NT2/D1 (cell line): Measurements from ENCODE around the gene MYH9.

Experiments
- SUZ12 ChIP-seq: IDR thresholded peaks from 2 replicates; pipeline ENCODE4 v1.6.1; 2011; ENCODE audit not compliant: insufficient read length, insufficient read depth; ENCODE audit errors: extremely low read depth
- ZNF274 ChIP-seq: IDR thresholded peaks from 2 replicates; pipeline ENCODE4 v1.6.1; 2011; ENCODE audit warnings: mild to moderate bottlenecking, low read depth, low read length

DNA sequence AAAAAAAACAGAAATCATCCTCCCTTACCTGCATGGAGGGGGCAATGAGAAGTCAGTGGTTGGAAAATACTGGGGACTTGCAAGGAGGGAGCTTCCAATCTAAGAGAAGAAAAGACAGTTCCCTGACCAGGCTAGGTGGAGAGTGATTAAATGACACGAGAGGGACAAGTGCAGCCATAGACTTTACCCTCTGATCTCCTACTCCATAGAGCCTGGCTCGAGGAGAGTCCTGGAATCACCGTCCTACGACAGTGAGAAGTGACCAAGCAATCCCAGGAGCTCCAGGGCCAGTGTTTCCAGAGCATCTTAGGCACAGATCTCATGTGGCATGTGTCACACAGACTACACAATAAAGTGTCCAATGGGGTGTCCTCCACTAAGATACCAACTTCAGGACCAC, 25.7 kb downstream of the MYH9 start:
- no peak for TF ChIP-seq SUZ12
- TF ChIP-seq ZNF274 = no peak
